GM18519 (cell line): Measurements from ENCODE around the gene YKT6.

ENCODE experiments used
- ATAC-seq: cut with Tn5 transposase; IDR thresholded peaks from one replicate; pipeline ENCODE4 v1.9.1; 2021; ENCODE audit warnings: mild to moderate bottlenecking, moderate library complexity; ENCODE audit not compliant: unreplicated experiment, low FRiP score

The YKT6 gene

DNA sequence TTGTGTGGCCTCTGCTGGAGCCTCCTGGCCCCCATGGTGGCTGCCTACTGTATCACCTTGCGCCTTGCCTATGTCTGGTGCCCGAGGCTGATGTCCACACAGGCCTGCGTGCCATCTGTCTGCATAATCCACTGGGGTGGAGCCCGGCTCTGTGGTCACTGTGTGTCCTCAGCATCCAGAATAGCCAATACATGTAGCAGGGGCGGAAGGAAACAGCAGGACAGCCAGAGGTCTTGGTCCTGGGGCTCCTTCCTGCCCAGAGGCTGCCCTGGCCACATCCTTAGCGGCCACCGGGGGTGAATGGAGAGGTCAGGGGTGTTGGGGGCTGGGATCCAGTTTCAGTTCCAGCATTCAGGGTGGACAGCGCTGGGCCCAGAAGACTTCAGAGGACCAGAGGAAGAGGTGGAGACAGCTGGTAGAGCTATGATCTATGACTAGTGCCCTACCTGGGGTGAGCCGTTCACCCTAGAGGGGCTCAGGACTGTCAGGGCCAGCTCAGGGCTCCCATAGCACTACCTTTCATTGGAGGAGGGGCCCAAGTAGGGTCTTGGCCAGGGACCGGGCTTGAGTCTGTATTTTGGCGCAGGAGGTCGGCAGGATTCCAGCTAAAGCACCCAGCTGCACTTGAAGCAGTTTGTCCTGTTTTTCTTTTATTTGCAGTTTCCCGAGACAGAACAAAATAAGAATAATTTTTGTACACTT is 15.9 kb downstream of the YKT6 start:
- no peak for ATAC-seq

GRCh38 chr7:44217223-44217714 is 16.5 kb downstream of the YKT6 start:
- no peak for ATAC-seq

DNA sequence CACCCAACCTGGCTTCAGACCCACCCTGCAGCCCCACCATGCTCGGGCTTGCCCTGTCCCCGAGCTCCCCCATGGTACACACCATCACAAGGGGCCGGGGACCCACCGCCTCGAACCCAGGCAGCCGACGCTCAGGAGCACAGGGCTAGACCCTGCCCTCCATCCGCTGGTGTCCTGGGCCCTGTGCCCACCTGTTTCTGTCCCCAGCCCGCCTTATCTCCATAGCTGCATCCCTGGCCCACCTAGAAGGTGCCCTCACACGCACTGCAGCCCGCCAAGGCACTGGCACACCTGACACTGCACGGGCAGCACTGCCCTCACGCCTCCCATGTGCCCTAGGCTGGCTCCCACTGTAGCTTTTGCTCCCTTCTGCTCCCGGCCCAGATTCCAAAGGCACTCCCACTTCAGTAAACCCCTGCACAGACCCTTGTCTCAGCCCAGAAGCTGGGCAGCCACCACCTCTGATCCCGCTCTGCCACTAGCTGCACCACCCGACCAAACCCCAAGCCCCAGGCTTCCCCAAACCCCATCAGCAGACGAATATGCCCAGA is 17.1 kb downstream of the YKT6 start:
- ATAC-seq: no peak

GRCh38 chr7:44218418-44219201 is 17.8 kb downstream of the YKT6 start:
- ATAC-seq: no peak

- no peak for ATAC-seq
Observed at GRCh38 chr7:44219371-44220045, 18.7 kb downstream of the YKT6 start.

GRCh38 chr7:44220046-44220357 is 19.2 kb downstream of the YKT6 start:
- no peak for ATAC-seq

DNA sequence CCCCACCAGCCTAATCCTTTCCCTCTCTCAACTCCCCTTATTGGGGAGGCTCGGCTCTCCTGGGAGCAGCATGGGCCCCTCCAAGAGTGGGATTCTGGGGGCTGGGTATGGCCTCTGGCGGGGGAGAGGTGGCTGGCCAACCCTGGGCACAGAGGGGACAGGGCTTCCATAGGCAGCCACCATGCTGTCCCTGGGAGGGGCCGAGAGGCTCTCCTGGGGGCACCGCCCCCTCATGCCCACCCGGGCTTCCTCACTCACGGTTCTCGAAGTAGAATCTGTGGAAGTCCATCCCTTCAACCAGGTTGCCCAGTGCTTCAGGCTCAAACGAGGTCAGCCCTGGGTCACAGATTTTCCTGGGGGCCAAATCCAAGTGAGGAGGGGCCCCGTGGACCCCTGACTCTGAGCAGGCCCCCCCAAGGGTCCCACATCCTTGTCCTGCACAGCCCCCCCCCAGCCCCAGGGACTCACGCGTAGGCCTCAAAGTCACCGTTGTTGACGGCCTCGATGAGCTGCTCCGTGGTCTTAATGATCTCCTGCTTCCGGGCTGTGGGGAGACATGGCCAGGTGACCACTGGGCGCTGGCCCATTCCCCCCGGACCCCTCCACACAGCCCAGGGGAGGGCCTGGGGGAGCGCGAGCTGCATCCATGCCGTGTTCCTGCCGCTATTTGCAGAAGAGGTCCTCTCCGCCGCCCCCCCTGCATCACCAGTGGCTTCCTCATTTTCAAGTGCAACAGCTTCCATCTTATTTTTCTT is 19.8 kb downstream of the YKT6 start:
- no peak for ATAC-seq

DNA sequence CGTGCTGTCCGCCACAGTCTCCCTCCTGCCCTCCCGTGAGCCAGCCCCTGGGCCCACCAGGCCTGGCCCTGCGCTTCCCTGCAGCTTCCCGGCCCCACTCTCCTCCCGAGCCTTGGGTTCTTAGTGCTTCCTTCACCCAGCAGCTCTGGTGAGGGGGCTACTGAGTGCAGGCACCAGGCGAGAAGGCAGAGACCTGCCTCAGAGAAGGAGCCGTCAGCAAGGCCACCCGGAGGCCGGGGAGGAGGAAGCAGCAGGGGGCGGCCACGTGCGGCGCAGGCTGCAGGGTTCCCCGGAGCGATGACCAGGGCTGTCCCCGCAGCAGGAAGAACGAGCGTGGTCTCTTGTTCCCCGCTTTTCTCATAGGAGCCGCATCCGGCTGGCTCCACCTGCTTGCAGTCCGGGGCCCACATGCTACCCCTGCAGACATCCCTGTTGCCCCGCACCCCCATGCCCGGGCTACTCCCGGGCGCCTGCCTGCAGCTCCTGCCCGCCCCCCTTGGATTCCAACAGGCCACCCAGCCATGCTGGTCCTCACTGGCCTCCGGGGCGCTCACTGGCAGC is 20.5 kb downstream of the YKT6 start:
- no peak for ATAC-seq

DNA sequence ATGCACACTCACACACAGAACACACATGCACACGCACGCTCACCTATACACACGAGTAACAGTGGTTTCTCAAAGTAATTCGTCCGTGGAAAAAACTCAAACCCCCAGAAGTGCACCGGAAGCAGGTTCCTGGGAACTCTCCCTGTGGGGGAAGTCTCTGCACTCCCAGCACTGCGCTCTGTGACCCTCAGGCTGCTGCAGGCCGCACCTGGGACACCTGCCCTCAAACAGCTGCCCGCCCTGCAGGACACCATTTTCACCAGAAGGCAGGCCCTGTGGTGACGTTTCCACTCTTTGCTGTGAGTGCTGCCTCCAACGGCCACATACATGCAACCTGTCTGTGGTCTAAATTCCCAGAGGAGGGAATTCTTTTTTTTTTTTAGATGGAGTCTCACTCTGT is 21.3 kb downstream of the YKT6 start:
- ATAC-seq: no peak

DNA sequence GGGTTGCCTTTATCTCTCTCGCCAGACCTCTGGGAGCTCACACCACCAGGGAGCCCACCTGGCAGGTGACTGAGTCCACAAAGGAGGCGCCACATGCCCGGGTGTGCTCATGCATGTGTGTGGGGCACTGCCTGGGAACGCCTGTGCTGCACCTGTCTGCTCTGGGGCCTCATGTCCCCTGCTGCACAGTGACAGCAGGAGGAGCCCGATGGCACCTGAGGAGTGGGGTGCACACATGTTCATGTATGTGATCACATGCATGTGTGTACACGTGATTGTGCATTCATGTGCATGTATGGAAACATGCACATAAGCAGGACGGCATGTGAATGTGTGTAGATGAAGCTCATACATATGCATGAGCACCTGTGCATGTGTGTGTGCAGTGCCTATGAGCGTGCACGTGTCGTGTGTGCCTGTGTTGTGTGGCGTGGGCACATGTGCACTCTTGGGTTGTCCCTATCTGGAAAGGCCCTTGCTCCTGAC is 22.0 kb downstream of the YKT6 start:
- no peak for ATAC-seq

DNA sequence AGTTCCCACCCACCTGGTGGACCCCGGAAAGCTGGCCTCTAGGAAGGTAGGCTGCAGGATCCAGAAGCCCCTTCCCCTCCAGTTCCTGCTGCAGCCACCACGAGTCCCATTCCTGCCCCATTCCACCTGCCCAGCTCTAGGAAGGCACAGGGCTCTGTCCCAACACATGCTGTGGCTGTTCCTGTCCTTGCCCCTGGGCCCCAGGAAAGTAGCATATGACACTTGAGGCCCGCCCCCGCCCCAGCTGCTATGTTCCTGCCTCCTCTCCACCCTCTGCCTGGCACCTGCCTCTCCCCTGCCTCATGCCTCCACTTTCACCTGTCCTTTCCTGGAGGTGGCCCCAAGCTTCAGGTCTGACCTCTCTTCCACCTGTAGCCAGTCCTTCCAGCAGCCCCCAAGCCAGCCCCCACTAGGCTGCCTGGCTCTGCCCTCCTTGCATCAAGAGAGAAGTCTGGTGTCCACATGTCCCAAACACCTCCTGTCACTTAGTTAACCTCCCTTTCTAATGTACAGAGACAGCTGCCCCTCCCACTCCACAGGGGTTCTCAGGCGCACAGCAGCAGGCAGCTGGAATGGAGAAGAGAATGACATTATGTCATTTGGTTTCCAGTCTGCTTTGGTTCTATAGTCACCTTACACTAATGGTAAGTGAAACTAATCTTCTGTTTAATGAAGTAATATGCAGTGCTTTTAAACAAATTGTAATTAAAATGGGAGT is 22.7 kb downstream of the YKT6 start:
- no peak for ATAC-seq

- no peak for ATAC-seq
Observed at GRCh38 chr7:44224080-44224973, 23.5 kb downstream of the YKT6 start.

- no peak for ATAC-seq
Observed at GRCh38 chr7:44224974-44225565, 24.3 kb downstream of the YKT6 start.

DNA sequence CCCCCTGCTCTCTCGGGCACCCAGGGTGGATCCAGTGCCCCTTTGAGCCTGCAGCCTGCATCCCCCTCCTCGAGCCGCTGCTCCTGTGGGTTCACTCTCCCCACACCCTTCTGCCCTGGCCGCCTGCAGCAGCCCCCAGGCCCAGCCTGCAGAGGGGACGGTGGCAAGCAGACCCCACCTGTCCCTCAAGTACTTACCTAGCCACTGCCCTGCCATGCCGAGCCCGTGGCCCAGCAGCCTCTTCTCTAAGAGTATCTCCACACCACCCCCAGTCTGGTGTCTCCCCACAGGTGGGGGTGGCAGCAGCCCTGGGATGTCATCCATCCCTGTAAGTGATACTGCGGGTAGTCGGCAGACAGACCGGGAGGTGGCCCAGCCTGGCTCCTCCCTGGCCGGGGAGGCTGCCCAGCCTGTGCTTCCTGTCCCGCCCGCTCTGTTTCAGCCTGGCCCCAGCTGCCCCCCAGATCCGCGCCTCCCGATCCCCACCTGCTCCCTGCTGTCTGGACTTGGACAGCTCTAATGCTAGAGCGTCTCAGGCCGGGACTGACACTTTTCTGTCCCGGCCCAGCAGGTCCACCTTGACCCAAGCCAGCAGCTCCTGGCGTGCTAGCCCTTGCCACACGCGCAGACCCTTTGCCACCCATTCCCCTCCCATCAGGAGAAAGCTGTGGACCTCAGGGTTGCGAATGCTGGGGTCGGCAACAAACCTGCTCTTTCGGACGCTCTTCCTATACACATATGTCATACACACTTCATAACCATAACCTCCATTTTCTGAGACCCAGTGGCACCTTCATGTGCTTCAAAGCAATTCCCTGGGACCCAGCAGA is 25.0 kb downstream of the YKT6 start:
- no peak for ATAC-seq

- ATAC-seq: no peak
Observed at GRCh38 chr7:44226396-44226753, 25.6 kb downstream of the YKT6 start.

GRCh38 chr7:44227911-44228310 is 27.1 kb downstream of the YKT6 start:
- ATAC-seq: no peak
